Psoas muscle (tissue), 8 donors: ENCODE results near the gene ATP9A. TPM values are rescaled to one million over a fixed set of nuclear protein-coding genes. Genes with fewer than 3 reads are reported as not detected.

Experiments
- ATAC-seq, 4 donors: fragments of 200-7000 bp; cut with Tn5 transposase; one replicate each; pipeline ENCODE4 v1.9.1; 2020; ENCODE audit warnings: moderate library complexity in 3 of 4, mild to moderate bottlenecking in 2 of 4
- DNase-seq, 2 donors: peaks; one replicate each; pipeline ENCODE4 v3.0.0-alpha.2; 2020
- H3K27ac ChIP-seq: fragments of 200-600 bp; one replicate; pipeline ENCODE4 v1.8.0; 2022
- H3K27me3 ChIP-seq, 3 donors: fragments of 200-600 bp in 1 of 3; one replicate each; pipeline versions ENCODE4 v1.6.1 to v1.8.0; 2013 to 2022; ENCODE audit warnings: low read length in 2 of 3, mild to moderate bottlenecking in 2 of 3, moderate library complexity in 1 of 3; ENCODE audit not compliant: insufficient read depth in 3 of 3
- H3K36me3 ChIP-seq, 2 donors: fragments of 200-600 bp in 1 of 2; one replicate each; pipeline versions ENCODE4 v1.6.1 to v1.8.0; 2013 to 2022; ENCODE audit warnings: low read depth in 1 of 2, mild to moderate bottlenecking in 1 of 2, moderate library complexity in 1 of 2; ENCODE audit not compliant: insufficient read depth in 1 of 2
- H3K4me1 ChIP-seq: fragments of 200-600 bp; one replicate; pipeline ENCODE4 v1.8.0; 2022
- H3K4me3 ChIP-seq: fragments of 200-600 bp; one replicate; pipeline ENCODE4 v1.8.0; 2022; ENCODE audit warnings: mild to moderate bottlenecking
- H3K9me3 ChIP-seq: fragments of 200-600 bp; one replicate; pipeline ENCODE4 v1.8.0; 2022
- WGBS, 3 donors: extraction: QIAGEN DNeasy Blood & Tissue Kit; methylation state at CpG; one replicate each; pipeline versions ENCODE4 v1.1.6 to v1.1.7; 2013; 5-methylcytosine and 5-hydroxymethylcytosine counted together
- intact Hi-C, 2 donors: fragments of 100-400 bp; cut with DNase I; formaldehyde crosslinking; loops; one replicate each; pipeline versions ENCODE4 v1.11.0 to v1.14.2; 2022
- polyA plus RNA-seq, 3 donors: library from polyadenylated mRNA; stranded (reverse); fragments of 200-250 nt; gene quantifications; one replicate each; pipeline ENCODE4 v1.2.3, GENCODE V29; 2013
- total RNA-seq, 4 donors: library from RNA; stranded (reverse); fragmentation: NEBNext Ultra II Directional in 2 of 4; extraction: Animal tissue kit (Norgen Biotek cat#: 25700) in 2 of 4; gene quantifications; one replicate each; pipeline versions ENCODE4 v1.2.1 to v1.2.4, GENCODE V29; 2021 to 2023
- TF ChIP-seq, protein P1 (sequence below): fragments of 200-600 bp; IDR thresholded peaks from one replicate; pipeline ENCODE4 v1.8.0; 2022; ENCODE audit warnings: antibody characterized with exemption
- donor health status: healthy with polysubstance abuse.
- donor health status: DM: no; HTN: no; CAD: no; lungs with moderate emphysema.
- donor health status: Bipolar disorder and iron deficiency.
- donor health status: healthy.
- donor health status: DM: yes; HTN: yes; CAD: no.
- donor health status: DM: no; HTN: no; CAD: no.
- donor health status: DM: no; HTN: no; CAD: no.
- donor health status: DM: yes; HTN: yes; CAD: no.

ATP9A gene
- total and polyA plus RNA-seq, 7 donors, result 1.8 to 42.3 (median 17.2) TPM

DNA sequence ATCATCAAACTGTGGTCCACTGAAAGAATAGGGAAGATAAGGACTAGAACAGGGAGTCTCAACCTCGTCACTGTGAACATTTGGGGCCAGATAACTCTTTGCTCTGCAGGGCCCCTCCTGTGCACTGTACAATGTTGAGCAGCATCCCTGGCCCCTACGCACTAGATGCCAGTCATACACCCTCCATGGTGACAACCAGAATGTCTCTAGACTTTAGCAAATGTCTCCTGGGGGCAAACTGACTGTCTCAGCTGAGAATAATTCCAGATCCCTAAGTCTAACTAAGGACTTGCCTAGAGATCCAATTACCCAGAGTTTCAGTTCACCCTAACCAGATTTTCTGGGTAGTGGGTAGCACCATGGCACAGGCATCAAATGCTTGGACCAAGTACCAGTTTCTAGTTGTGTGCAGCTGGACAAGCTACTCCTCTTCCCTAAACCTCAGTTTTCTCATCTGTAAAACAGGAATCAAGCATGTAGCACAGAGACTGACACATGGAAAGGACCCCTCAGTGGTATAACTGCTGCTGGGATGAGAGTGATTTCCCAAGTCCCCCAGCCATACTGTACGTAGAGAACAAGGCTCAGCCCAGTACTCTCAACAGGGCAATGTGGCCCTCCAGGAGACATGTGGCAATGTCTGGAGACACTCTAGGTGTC, 138.7 kb downstream of the ATP9A start:
- 60 to 95% (median 88%) methylated on average over 3 of the region's 3 CpGs for WGBS, 3 donors
- no peaks in the 10 kb centered on the region for H3K9me3 ChIP-seq
- intact Hi-C loops, result loop anchor here in 1 of 2 donors (10.0 kb wide), 1 partner anchor 645 kb away; no protein-coding TSS in a partner anchor
- TF ChIP-seq, protein P1, sequence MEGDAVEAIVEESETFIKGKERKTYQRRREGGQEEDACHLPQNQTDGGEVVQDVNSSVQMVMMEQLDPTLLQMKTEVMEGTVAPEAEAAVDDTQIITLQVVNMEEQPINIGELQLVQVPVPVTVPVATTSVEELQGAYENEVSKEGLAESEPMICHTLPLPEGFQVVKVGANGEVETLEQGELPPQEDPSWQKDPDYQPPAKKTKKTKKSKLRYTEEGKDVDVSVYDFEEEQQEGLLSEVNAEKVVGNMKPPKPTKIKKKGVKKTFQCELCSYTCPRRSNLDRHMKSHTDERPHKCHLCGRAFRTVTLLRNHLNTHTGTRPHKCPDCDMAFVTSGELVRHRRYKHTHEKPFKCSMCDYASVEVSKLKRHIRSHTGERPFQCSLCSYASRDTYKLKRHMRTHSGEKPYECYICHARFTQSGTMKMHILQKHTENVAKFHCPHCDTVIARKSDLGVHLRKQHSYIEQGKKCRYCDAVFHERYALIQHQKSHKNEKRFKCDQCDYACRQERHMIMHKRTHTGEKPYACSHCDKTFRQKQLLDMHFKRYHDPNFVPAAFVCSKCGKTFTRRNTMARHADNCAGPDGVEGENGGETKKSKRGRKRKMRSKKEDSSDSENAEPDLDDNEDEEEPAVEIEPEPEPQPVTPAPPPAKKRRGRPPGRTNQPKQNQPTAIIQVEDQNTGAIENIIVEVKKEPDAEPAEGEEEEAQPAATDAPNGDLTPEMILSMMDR, result no peak
- H3K4me1 ChIP-seq, result peaks cover 5% of the 10 kb centered on the region
- no peaks in the 10 kb centered on the region for H3K27me3 ChIP-seq
- H3K4me3 ChIP-seq, result no peak overlapping the region
- no peak for ATAC-seq
- no peak overlapping the region for H3K27ac ChIP-seq
- no peaks in the 10 kb centered on the region for H3K36me3 ChIP-seq
- DNase-seq, result no peak

DNA sequence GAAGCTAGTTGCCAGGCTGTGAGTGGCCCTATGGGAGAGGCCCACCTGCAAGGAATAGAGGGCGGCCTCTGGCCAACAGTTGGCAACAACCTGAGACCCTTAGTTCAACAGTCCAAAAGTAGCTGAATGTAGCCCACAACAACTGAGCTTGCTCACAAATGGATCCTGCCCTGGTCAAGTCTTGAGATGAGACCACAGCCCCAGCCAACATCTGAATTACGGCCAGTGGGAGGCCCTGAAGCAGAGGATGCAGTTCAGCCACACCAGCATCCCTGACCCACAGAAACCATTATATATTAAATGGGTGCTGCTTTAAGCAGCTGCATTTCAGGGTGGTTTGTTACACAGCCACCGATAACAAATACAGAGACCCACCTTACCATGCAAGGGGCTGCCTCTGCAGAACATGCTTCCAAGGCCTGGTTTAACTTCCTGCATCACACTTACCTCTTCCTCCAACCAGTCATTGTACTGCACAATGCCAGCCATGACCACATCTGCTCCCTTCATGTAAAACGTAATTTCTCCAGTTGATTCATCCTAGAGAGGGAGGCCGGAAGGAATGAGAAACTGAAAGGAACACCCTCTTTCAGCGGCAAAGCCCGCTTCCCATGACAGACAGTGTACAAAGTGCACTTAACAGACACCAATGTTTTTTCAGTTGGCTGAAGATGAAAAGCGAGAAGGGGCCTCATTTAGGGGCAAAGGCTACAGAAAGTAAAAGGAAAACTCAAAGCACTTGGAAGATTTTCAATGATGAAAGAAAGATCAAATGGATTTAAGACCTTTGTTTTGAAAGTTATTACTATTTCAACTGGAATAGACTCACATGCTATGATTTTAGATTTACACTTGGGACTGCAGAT, 139.4 kb downstream of the ATP9A start:
- WGBS, 3 donors, result 77 to 81% (median 80%) methylated on average over 8 of the region's 8 CpGs
- Histone ChIP-seq H3K9me3 (no peaks in the 10 kb centered on the region), H3K27ac (no peak overlapping the region), H3K36me3 (no peaks in the 10 kb centered on the region), H3K4me3 (no peak overlapping the region), H3K4me1 (peaks cover 5% of the 10 kb centered on the region), H3K27me3 (no peaks in the 10 kb centered on the region)
- TF ChIP-seq, protein P1, result no peak
- intact Hi-C loops, result loop anchor here in 1 of 2 donors (10.0 kb wide), 1 partner anchor 644 kb away; no protein-coding TSS in a partner anchor
- ATAC-seq (no peak), DNase-seq (no peak)

DNA sequence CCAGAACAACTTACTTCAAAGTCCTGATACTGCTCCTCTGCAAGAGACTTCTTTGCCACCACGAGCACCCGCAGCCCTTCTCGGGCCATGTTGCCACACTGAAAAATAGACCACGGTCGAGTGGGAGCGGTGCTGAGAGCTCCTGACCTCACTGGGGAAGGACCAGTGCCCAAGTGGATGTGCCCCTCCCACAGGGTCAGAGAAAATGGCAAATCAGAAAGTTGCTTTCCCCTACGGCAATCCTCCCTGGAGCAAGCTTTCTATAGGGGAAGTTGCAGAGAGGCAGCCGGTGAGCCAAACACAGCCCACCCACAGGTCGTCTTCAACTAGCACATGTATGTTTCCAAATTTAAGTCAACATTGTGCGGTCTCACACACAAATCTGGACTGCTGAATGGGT, 140.6 kb downstream of the ATP9A start:
- ATAC-seq (no peak), DNase-seq (no peak)
- Histone ChIP-seq H3K9me3 (no peaks in the 10 kb centered on the region), H3K4me3 (no peak overlapping the region), H3K27ac (no peak overlapping the region), H3K27me3 (no peaks in the 10 kb centered on the region), H3K4me1 (peaks cover 5% of the 10 kb centered on the region), H3K36me3 (no peaks in the 10 kb centered on the region)
- intact Hi-C loops, result loop anchor here in 1 of 2 donors (10.0 kb wide), 1 partner anchor 643 kb away; no protein-coding TSS in a partner anchor
- 94 to 97% (median 95%) methylated on average over 10 of the region's 10 CpGs for WGBS, 3 donors
- TF ChIP-seq, protein P1, result no peak

DNA sequence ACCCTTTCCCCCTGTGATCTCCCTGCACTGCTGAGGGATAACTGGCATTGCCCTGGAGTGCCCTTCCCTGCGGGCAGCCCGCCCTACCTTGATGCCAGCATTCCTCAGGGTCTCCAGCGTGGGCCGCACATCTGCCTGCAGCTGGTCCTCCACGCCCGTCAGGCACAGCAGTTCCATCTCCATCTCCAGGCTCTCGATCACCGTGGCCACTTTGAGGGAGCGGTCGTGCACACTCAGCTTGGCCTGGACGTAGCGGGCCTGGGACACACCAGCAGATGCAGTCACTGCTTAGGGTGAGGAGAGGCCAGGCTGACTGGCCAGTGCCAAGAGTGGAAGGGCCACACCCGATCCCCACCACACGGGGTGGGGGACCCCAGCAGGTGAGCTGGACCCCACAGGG, 143.1 kb downstream of the ATP9A start:
- no peaks in the 10 kb centered on the region for H3K36me3 ChIP-seq
- H3K4me3 ChIP-seq, result no peak overlapping the region
- no peak overlapping the region for H3K27ac ChIP-seq
- no peaks in the 10 kb centered on the region for H3K27me3 ChIP-seq
- DNase-seq (no peak), ATAC-seq (no peak)
- peaks cover under 1% of the 10 kb centered on the region for H3K4me1 ChIP-seq
- TF ChIP-seq, protein P1, result no peak
- H3K9me3 ChIP-seq, result no peaks in the 10 kb centered on the region
- 78 to 84% (median 82%) methylated on average over 14 of the region's 14 CpGs for WGBS, 3 donors
- intact Hi-C loops, result loop anchor here in 1 of 2 donors (10.0 kb wide), 1 partner anchor 640 kb away; no protein-coding TSS in a partner anchor
